GM23338 (cell line): Measurements from ENCODE around the gene AOPEP. TPM values are rescaled to one million over a fixed set of nuclear protein-coding genes. Genes with fewer than 3 reads are reported as not detected.

ENCODE experiments used
- ATAC-seq: fragments of 200-7000 bp; cut with Tn5 transposase; 3 replicates; pipeline ENCODE4 v1.9.1; 2020
- DNase-seq: peaks from one replicate; pipeline ENCODE4 v3.0.0-alpha.2; 2015; ENCODE audit warnings: low spot score
- H2AFZ ChIP-seq: fragments of 200-600 bp; sonication (generic); 2 replicates; pipeline ENCODE4 v1.8.0; 2016; ENCODE audit warnings: antibody characterized with exemption, mild to moderate bottlenecking, moderate library complexity
- H3F3A ChIP-seq: fragments of 200-600 bp; sonication (generic); replicated peaks from 2 replicates; pipeline ENCODE4 v1.8.0; 2017; ENCODE audit warnings: antibody characterized with exemption, mixed run types, low read depth
- H3K27ac ChIP-seq: fragments of 200-600 bp; sonication (generic); 2 replicates; pipeline ENCODE4 v1.6.1; 2016; ENCODE audit warnings: low read depth
- H3K27me3 ChIP-seq: fragments of 200-600 bp; sonication (generic); 2 replicates; pipeline ENCODE4 v1.8.0; 2016; ENCODE audit warnings: mild to moderate bottlenecking, mixed run types, moderate library complexity; ENCODE audit not compliant: insufficient read depth
- H3K36me3 ChIP-seq: fragments of 200-600 bp; sonication (generic); 2 replicates; pipeline ENCODE4 v1.8.0; 2016; ENCODE audit warnings: mild to moderate bottlenecking; ENCODE audit not compliant: insufficient read depth
- H3K4me1 ChIP-seq: fragments of 200-600 bp; sonication (generic); 2 replicates; pipeline ENCODE4 v1.8.0; 2016; ENCODE audit warnings: mild to moderate bottlenecking, moderate library complexity; ENCODE audit not compliant: insufficient read depth
- H3K4me2 ChIP-seq: fragments of 200-600 bp; sonication (generic); 2 replicates; pipeline ENCODE4 v1.7.1; 2017; ENCODE audit warnings: mixed run types
- H3K4me3 ChIP-seq: fragments of 200-600 bp; sonication (generic); 2 replicates; pipeline ENCODE4 v1.6.1; 2016; ENCODE audit warnings: mixed run types
- H3K79me2 ChIP-seq: fragments of 200-600 bp; sonication (generic); replicated peaks from 2 replicates; pipeline ENCODE4 v1.8.0; 2017; ENCODE audit warnings: mild to moderate bottlenecking; ENCODE audit not compliant: insufficient read depth
- H3K9me2 ChIP-seq: fragments of 200-600 bp; sonication (generic); 2 replicates; pipeline ENCODE4 v1.8.0; 2017; ENCODE audit not compliant: insufficient read depth
- H4K20me1 ChIP-seq: fragments of 200-600 bp; sonication (generic); replicated peaks from 2 replicates; pipeline ENCODE4 v1.8.0; 2017; ENCODE audit warnings: mild to moderate bottlenecking; ENCODE audit not compliant: insufficient read depth
- H3K27ac Mint-ChIP-seq: 2 replicates; pipeline ENCODE4 v1.8.0; 2020; ENCODE audit warnings: inconsistent platforms, mild to moderate bottlenecking, moderate library complexity, mixed read lengths
- H3K27me3 Mint-ChIP-seq: 3 replicates; pipeline ENCODE4 v1.8.0; 2022; ENCODE audit warnings: low read depth, mild to moderate bottlenecking, moderate library complexity, mixed read lengths, inconsistent platforms; ENCODE audit not compliant: insufficient read depth, poor library complexity
- H3K36me3 Mint-ChIP-seq: 3 replicates; pipeline ENCODE4 v1.8.0; 2021; ENCODE audit warnings: low read depth, mild to moderate bottlenecking, inconsistent platforms, moderate library complexity, mixed read lengths
- H3K4me1 Mint-ChIP-seq: 3 replicates; pipeline ENCODE4 v1.8.0; 2020; ENCODE audit warnings: mild to moderate bottlenecking, inconsistent platforms, mixed read lengths
- H3K4me3 Mint-ChIP-seq: 3 replicates; pipeline ENCODE4 v1.8.0; 2021; ENCODE audit warnings: moderate library complexity, mild to moderate bottlenecking, inconsistent platforms, mixed read lengths
- H3K9me3 Mint-ChIP-seq: 3 replicates; pipeline ENCODE4 v1.8.0; 2020; ENCODE audit warnings: moderate library complexity, mild to moderate bottlenecking, inconsistent platforms, mixed read lengths
- ETS1 ChIP-seq: IDR thresholded peaks from 2 replicates; pipeline ENCODE4 v1.6.1; 2016; ENCODE audit warnings: antibody characterized with exemption
- EZH2 ChIP-seq: fragments of 200-600 bp; sonication (generic); IDR thresholded peaks from one replicate; pipeline ENCODE4 v1.8.0; 2017; ENCODE audit warnings: antibody characterized with exemption, mild to moderate bottlenecking, low read depth; ENCODE audit not compliant: unreplicated experiment
- NANOG ChIP-seq: IDR thresholded peaks from 2 replicates; pipeline ENCODE4 v1.6.1; 2016; ENCODE audit warnings: antibody characterized with exemption, borderline replicate concordance
- POLR2AphosphoS5 ChIP-seq: IDR thresholded peaks from 2 replicates; pipeline ENCODE4 v1.6.1; 2016; ENCODE audit warnings: antibody characterized with exemption, low read depth
- STAT1 ChIP-seq: IDR thresholded peaks from one replicate; pipeline ENCODE4 v1.6.1; 2016; ENCODE audit warnings: antibody characterized with exemption; ENCODE audit not compliant: unreplicated experiment
- ZNF114 ChIP-seq: fragments of 250-450 bp; sonication (Bioruptor Pico); IDR thresholded peaks from 2 replicates; pipeline ENCODE4 v1.5.0; 2020; ENCODE audit warnings: mild to moderate bottlenecking, moderate library complexity
- ZNF331 ChIP-seq: fragments of 250-450 bp; sonication (Bioruptor Pico); IDR thresholded peaks from 2 replicates; pipeline ENCODE4 v1.5.0; 2020; ENCODE audit warnings: low read depth, mild to moderate bottlenecking, moderate library complexity
- polyA plus RNA-seq: library from polyadenylated mRNA; unstranded; fragments of >200 nt; fragmentation: Nextera tagmentation; extraction: Ambion mirVana; gene quantifications from 2 replicates; pipeline ENCODE4 v1.2.1, GENCODE V29; 2016
- total RNA-seq: library from RNA; depleted of rRNA; stranded (reverse); fragments of >200 nt; shearing (Covaris generic); gene quantifications from 2 replicates; pipeline ENCODE4 v1.2.3, GENCODE V29; 2014
- TF ChIP-seq, protein P1 (sequence below): fragments of 250-450 bp; sonication (Bioruptor Pico); IDR thresholded peaks from 2 replicates; pipeline ENCODE4 v1.5.0; 2020; ENCODE audit warnings: mild to moderate bottlenecking, moderate library complexity

The AOPEP gene
- total and polyA plus RNA-seq, 2 experiments from 2014 or later = 7.0 to 16.5 TPM

GRCh38 chr9:95004411-95005277, 278.1 kb downstream of the AOPEP start (continued):
- TF ChIP-seq, protein P1, sequence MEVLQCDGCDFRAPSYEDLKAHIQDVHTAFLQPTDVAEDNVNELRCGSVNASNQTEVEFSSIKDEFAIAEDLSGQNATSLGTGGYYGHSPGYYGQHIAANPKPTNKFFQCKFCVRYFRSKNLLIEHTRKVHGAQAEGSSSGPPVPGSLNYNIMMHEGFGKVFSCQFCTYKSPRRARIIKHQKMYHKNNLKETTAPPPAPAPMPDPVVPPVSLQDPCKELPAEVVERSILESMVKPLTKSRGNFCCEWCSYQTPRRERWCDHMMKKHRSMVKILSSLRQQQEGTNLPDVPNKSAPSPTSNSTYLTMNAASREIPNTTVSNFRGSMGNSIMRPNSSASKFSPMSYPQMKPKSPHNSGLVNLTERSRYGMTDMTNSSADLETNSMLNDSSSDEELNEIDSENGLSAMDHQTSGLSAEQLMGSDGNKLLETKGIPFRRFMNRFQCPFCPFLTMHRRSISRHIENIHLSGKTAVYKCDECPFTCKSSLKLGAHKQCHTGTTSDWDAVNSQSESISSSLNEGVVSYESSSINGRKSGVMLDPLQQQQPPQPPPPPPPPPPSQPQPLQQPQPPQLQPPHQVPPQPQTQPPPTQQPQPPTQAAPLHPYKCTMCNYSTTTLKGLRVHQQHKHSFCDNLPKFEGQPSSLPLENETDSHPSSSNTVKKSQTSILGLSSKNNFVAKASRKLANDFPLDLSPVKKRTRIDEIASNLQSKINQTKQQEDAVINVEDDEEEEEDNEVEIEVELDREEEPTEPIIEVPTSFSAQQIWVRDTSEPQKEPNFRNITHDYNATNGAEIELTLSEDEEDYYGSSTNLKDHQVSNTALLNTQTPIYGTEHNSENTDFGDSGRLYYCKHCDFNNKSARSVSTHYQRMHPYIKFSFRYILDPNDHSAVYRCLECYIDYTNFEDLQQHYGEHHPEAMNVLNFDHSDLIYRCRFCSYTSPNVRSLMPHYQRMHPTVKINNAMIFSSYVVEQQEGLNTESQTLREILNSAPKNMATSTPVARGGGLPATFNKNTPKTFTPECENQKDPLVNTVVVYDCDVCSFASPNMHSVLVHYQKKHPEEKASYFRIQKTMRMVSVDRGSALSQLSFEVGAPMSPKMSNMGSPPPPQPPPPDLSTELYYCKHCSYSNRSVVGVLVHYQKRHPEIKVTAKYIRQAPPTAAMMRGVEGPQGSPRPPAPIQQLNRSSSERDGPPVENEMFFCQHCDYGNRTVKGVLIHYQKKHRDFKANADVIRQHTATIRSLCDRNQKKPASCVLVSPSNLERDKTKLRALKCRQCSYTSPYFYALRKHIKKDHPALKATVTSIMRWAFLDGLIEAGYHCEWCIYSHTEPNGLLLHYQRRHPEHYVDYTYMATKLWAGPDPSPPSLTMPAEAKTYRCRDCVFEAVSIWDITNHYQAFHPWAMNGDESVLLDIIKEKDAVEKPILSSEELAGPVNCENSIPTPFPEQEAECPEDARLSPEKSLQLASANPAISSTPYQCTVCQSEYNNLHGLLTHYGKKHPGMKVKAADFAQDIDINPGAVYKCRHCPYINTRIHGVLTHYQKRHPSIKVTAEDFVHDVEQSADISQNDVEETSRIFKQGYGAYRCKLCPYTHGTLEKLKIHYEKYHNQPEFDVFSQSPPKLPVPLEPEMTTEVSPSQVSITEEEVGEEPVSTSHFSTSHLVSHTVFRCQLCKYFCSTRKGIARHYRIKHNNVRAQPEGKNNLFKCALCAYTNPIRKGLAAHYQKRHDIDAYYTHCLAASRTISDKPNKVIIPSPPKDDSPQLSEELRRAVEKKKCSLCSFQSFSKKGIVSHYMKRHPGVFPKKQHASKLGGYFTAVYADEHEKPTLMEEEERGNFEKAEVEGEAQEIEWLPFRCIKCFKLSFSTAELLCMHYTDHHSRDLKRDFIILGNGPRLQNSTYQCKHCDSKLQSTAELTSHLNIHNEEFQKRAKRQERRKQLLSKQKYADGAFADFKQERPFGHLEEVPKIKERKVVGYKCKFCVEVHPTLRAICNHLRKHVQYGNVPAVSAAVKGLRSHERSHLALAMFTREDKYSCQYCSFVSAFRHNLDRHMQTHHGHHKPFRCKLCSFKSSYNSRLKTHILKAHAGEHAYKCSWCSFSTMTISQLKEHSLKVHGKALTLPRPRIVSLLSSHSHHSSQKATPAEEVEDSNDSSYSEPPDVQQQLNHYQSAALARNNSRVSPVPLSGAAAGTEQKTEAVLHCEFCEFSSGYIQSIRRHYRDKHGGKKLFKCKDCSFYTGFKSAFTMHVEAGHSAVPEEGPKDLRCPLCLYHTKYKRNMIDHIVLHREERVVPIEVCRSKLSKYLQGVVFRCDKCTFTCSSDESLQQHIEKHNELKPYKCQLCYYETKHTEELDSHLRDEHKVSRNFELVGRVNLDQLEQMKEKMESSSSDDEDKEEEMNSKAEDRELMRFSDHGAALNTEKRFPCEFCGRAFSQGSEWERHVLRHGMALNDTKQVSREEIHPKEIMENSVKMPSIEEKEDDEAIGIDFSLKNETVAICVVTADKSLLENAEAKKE (CRISPR knock-in tag) = no peak
- no peak for TF ChIP-seq ZNF331
- no peak for TF ChIP-seq ETS1
- TF ChIP-seq EZH2 = no peak
- no peak for TF ChIP-seq NANOG

- Histone ChIP-seq H3K27me3 (peaks cover 51% of the 10 kb centered on the region), H3F3A (no peaks in the 10 kb centered on the region), H2AFZ (no peak overlapping the region), H3K27ac (no peak overlapping the region), H3K4me1 (peaks cover 8% of the 10 kb centered on the region; the same call in 1 of the 2 replicates), H3K36me3 (no peaks in the 10 kb centered on the region), H3K79me2 (no peaks in the 10 kb centered on the region), H4K20me1 (no peaks in the 10 kb centered on the region), H3K4me2 (peak overlapping the region; percentile 71), H3K9me2 (no peaks in the 10 kb centered on the region), H3K4me3 (peak overlapping the region; percentile 58)
- ATAC-seq = peak; percentile 13
- H3K4me1 Mint-ChIP-seq = peaks cover 10% of the 10 kb centered on the region
- H3K27me3 Mint-ChIP-seq = peaks cover 24% of the 10 kb centered on the region
- DNase-seq = peak; percentile 39
- peak overlapping the region; percentile 87 for H3K4me3 Mint-ChIP-seq
- H3K36me3 Mint-ChIP-seq = no peaks in the 10 kb centered on the region
- H3K9me3 Mint-ChIP-seq = no peaks in the 10 kb centered on the region
- H3K27ac Mint-ChIP-seq = no peak overlapping the region
- TF ChIP-seq STAT1 (no peak), ZNF114 (no peak), ZNF331 (no peak), EZH2 (peak; percentile 49), POLR2AphosphoS5 (no peak), ETS1 (no peak)
These were observed 279.0 kb downstream of the AOPEP start for GRCh38 chr9:95005278-95006143.
